Body of pancreas (tissue), 4 donors: Measurements from ENCODE around the gene SLC25A25. TPM values are rescaled to one million over a fixed set of nuclear protein-coding genes. Genes with fewer than 3 reads are reported as not detected.
A peak's percentile ranks its signal among the peaks of the same experiment; 100 is the strongest.

Experiments
- ATAC-seq: fragments of 150-250 bp; one replicate; pipeline ENCODE4 v1.9.1; 2016
- DNase-seq, 4 donors: peaks; one replicate each; pipeline ENCODE4 v3.0.0-alpha.2; 2019
- H3K27ac ChIP-seq, 4 donors: fragments of 200-600 bp; sonication (generic); 1 replicate in 3 of 4; 2 replicates in 1 of 4; pipeline versions ENCODE4 v1.5.1 to v1.6.1; 2016 to 2019; ENCODE audit warnings: mild to moderate bottlenecking in 1 of 4, mixed read lengths in 1 of 4, moderate library complexity in 1 of 4
- H3K27me3 ChIP-seq, 2 donors: fragments of 200-600 bp; sonication (generic); one replicate each; pipeline ENCODE4 v1.6.0; 2016; ENCODE audit warnings: mild to moderate bottlenecking in 1 of 2
- H3K36me3 ChIP-seq, 2 donors: fragments of 200-600 bp; sonication (generic); replicated peaks in 1 of 2; 2 replicates each; pipeline ENCODE4 v1.5.1; 2016; ENCODE audit warnings: low read depth in 2 of 2; ENCODE audit not compliant: insufficient read depth in 1 of 2
- H3K4me1 ChIP-seq: fragments of 200-600 bp; sonication (generic); one replicate; pipeline ENCODE4 v1.6.0; 2016
- H3K4me3 ChIP-seq, 2 donors: fragments of 200-600 bp; sonication (generic); 1 replicate in 1 of 2; 2 replicates in 1 of 2; pipeline ENCODE4 v1.5.1; 2016 to 2019
- H3K9me3 ChIP-seq, 3 donors: fragments of 200-600 bp; sonication (generic); 1 replicate in 2 of 3; 2 replicates in 1 of 3; pipeline ENCODE4 v1.5.1; 2016
- POLR2A ChIP-seq, 3 donors: fragments of 450-650 bp; IDR thresholded peaks; one replicate each; pipeline ENCODE4 v1.6.1; 2016; ENCODE audit warnings: antibody characterized with exemption in 3 of 3, mild to moderate bottlenecking in 2 of 3
- WGBS, 2 donors: methylation state at CpG; one replicate each; pipeline ENCODE4 v1.1.5; 2017; 5-methylcytosine and 5-hydroxymethylcytosine counted together
- intact Hi-C: fragments of 100-400 bp; cut with DNase I; formaldehyde crosslinking; loops from one replicate; pipeline ENCODE4 v1.15.1; 2023
- total RNA-seq, 2 donors: library from RNA; depleted of rRNA; stranded (reverse); fragments of >200 nt; gene quantifications; one replicate each; pipeline ENCODE4 v1.1.0, GENCODE V29; 2016
- TF ChIP-seq, protein P1 (sequence below), 7 experiments: fragments of 450-650 bp in 4 of 7; fragments of 200-600 bp in 3 of 7; sonication (generic) in 3 of 7; IDR thresholded peaks; one replicate each; pipeline ENCODE4 v1.5.1; 2016 to 2019; ENCODE audit warnings: antibody characterized with exemption in 7 of 7

Gene SLC25A25
- total RNA-seq, 2 donors from 2014 or later, result 31.4 to 36.6 TPM

DNA sequence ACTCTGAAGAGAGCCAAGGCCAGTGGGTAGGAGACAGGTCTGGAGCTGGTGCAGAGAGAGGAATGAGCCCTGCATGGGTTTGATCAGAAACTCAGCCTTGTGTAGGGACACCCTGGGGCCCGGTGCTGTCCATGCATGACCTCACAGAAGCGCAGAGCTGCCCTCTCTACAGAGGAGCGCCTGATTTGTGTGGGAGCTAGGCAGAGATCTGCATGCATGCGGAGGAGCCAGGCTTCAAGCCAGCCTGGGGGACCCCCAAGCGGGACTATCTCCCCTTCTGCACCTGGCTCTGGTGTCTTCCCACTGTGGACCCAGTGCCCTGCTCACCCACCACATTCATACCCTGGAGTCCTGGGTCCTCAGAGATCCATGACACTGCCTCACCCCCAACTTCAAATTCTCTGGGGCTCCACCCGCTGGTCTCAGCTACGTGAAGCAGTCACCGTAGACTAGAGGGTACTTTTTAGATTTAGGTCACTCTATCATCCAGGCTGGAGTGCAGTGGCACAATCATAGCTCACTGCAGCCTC is 78.6 kb downstream of the SLC25A25 start:
- Histone ChIP-seq H3K27me3 (no peaks in the 10 kb centered on the region), H3K4me3 (no peak overlapping the region), H3K36me3 (no peaks in the 10 kb centered on the region), H3K27ac (no peak overlapping the region), H3K9me3 (no peaks in the 10 kb centered on the region), H3K4me1 (peaks cover 31% of the 10 kb centered on the region)
- TF ChIP-seq, protein P1, sequence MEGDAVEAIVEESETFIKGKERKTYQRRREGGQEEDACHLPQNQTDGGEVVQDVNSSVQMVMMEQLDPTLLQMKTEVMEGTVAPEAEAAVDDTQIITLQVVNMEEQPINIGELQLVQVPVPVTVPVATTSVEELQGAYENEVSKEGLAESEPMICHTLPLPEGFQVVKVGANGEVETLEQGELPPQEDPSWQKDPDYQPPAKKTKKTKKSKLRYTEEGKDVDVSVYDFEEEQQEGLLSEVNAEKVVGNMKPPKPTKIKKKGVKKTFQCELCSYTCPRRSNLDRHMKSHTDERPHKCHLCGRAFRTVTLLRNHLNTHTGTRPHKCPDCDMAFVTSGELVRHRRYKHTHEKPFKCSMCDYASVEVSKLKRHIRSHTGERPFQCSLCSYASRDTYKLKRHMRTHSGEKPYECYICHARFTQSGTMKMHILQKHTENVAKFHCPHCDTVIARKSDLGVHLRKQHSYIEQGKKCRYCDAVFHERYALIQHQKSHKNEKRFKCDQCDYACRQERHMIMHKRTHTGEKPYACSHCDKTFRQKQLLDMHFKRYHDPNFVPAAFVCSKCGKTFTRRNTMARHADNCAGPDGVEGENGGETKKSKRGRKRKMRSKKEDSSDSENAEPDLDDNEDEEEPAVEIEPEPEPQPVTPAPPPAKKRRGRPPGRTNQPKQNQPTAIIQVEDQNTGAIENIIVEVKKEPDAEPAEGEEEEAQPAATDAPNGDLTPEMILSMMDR (IDR thresholded peaks at IDR 0.05), result no peak
- no peak for TF ChIP-seq POLR2A (IDR thresholded peaks at IDR 0.05)
- intact Hi-C loops, result no loop called here
- DNase-seq, result no peak
- ATAC-seq, result no peak
- WGBS, 2 donors, result 86 to 92% methylated on average over 7 to 8 of the region's 8 CpGs

DNA sequence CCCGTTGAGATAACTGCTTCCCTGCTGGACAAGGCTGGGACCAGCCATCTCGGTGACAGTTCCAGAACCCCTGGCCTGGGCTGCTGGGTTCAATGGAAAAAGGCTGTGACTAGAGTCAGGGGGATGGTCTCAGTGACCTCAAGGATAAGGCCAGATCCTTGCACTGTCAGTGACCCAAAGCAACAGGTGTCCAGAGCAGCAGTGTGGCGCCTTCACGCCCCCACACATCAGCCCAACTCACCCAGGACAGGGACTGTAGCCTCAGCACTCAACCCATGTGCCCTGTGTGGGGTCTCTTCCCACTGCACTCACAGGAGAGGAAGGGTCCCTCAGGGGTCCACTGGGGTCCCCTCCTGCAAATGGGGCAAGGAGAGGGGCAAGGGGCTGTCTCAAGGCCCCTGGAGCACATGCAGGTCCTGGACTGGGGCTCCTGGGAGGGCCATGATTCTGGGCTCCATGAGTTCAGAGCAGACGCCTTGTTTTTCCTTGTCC is 80.5 kb downstream of the SLC25A25 start:
- H3K27ac ChIP-seq, result peak overlapping the region; percentile 55 to 87 (median 71)
- no peaks in the 10 kb centered on the region for H3K9me3 ChIP-seq
- H3K36me3 ChIP-seq, result no peaks in the 10 kb centered on the region
- H3K4me3 ChIP-seq, result no peak overlapping the region
- DNase-seq (no peak), ATAC-seq (no peak)
- TF ChIP-seq, protein P1 (IDR thresholded peaks at IDR 0.05), result no peak
- no peak for TF ChIP-seq POLR2A (IDR thresholded peaks at IDR 0.05)
- no peaks in the 10 kb centered on the region for H3K27me3 ChIP-seq
- WGBS, 2 donors, result 86 to 90% methylated on average over 2 to 5 of the region's 5 CpGs
- H3K4me1 ChIP-seq, result peaks cover 31% of the 10 kb centered on the region
- intact Hi-C loops, result no loop called here

DNA sequence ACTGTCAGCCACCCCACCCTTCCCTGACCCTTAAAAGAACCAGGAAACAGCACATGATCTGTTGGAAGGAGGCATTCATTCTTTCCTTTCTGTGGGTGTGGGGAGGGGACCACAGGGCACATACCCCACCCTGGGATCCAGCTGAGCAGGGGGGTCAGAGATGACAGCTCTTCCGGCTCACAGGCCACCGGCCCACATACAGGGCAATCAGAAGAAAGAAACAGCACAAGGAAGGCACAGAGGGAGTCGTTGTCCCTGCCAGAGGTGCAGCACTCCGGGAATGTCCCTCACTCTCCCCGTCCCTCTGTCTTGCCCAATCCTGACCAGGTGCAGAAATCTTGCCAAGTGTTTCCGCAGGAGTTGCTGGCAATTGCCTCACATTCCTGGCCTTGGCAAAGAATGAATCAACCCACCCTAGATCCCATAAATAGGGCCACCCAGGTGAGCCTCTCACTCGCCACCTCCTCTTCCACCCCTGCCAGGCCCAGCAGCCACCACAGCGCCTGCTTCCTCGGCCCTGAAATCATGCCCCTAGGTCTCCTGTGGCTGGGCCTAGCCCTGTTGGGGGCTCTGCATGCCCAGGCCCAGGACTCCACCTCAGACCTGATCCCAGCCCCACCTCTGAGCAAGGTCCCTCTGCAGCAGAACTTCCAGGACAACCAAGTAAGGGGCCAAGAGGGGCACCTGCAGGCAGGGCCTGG is 81.1 kb downstream of the SLC25A25 start, which contains the start of gene LCN2:
TSS of gene LCN2 (plus strand) at position 453 of the 701 bp plus-strand sequence. CDS start at position 526, 73 bp downstream.
- DNase-seq, result peak; percentile 76 to 92 (median 82)
- Histone ChIP-seq H3K27ac (peak within 1 kb of the TSS; percentile 55 to 87 (median 71)), H3K36me3 (no peaks in the 10 kb centered on the region), H3K4me1 (peaks cover 31% of the 10 kb centered on the region), H3K27me3 (no peaks in the 10 kb centered on the region), H3K4me3 (no peak within 1 kb of the TSS), H3K9me3 (no peaks in the 10 kb centered on the region)
- peak; percentile 89 for ATAC-seq
- intact Hi-C loops, result no loop called here
- TF ChIP-seq POLR2A (IDR thresholded peaks at IDR 0.05), result peak in 2 of 3 donors; percentile 52 to 73
- TF ChIP-seq, protein P1 (IDR thresholded peaks at IDR 0.05), result no peak
- WGBS, 2 donors, result 28 to 41% methylated on average over 4 to 9 of the region's 9 CpGs

DNA sequence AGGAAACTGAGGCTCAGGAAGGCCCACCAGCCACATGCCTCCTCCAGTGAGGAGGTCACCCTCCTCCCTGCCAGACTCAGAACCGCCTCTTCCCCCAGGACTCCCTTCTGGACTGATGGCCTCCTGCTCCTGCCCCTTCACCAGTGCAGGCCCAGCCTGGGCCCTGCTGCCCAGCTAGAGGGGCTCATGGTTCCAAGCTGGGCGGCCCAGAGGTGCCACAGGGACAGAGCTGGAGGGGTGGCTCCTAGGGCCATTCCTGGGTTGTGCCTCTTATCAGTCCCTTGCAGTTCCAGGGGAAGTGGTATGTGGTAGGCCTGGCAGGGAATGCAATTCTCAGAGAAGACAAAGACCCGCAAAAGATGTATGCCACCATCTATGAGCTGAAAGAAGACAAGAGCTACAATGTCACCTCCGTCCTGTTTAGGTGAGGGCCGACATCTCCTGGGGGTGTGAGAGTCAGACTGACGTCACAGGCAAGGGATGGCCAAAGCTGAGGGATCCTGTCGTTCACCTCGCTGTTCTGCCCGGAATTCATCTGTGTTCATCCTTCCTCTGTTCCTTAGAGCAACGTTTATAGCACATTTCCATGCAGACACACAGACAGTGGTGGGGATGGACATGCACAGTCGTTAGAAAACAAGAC is 82.0 kb downstream of the SLC25A25 start:
- WGBS, 2 donors, result 69 to 73% methylated on average over 11 of the region's 11 CpGs

More for the DNA sequence above, 82.0 kb downstream of the SLC25A25 start:
- intact Hi-C loops, result no loop called here
- no peak for ATAC-seq
- no peaks in the 10 kb centered on the region for H3K36me3 ChIP-seq
- peaks cover 31% of the 10 kb centered on the region for H3K4me1 ChIP-seq
- H3K27me3 ChIP-seq, result no peaks in the 10 kb centered on the region
- no peaks in the 10 kb centered on the region for H3K9me3 ChIP-seq
- TF ChIP-seq, protein P1 (IDR thresholded peaks at IDR 0.05), result no peak
- TF ChIP-seq POLR2A (IDR thresholded peaks at IDR 0.05), result no peak
- H3K4me3 ChIP-seq, result no peak overlapping the region
- H3K27ac ChIP-seq, result peak overlapping the region in 3 of 4 donors; percentile 64 to 87 (median 78)
- DNase-seq, result no peak
